Stimulated activated CD4-positive, alpha-beta T cell treated with anti-CD3 and anti-CD28 coated beads, Interleukin-15, amount 100 ng/mL, for 48 hours (primary cell): ENCODE measurements around the gene U2SURP.
"Not testable (repeated sequence)": the region's sequence is repeated elsewhere in the genome, so short reads cannot be mapped to it uniquely, and the experiment has no call there.

Experiments used
- DNase-seq, 2 donors: peaks; one replicate each; pipeline ENCODE4 v3.0.0-alpha.2; 2020; ENCODE audit warnings: low read depth in 2 of 2

The U2SURP gene

GRCh38 chr3:143011705-143012104 lies 10.3 kb downstream of the U2SURP start:
- no peak for DNase-seq

GRCh38 chr3:143014921-143015320 lies 13.6 kb downstream of the U2SURP start:
- no peak for DNase-seq

DNA sequence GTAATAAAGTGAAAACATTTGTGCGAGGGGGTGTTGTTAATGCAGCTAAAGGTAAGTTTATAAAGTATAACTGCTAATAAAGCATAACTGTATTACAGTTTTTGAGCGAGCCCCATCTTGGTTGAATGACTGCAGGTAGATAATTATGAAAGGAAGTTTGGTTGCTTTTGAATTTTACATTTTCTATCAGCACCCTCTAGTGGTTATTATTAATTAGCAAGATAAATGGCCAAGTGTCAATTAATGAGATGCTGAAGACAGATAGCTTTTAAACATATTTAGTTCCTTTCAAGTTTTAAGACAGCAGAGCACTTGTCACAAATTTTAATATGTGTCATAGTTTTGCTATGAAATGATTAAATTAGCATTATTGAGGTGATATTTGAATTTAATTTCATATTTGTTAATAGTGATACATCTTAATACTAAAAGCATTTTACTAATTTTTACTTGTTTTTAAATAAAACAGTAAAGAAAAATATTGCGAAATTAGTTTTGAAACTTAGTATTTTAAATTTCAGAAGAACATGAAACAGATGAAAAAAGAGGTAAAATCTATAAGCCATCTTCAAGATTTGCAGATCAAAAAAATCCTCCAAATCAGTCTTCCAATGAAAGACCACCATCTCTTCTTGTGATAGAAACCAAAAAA lies 15.1 kb downstream of the U2SURP start:
- no peak for DNase-seq

DNA sequence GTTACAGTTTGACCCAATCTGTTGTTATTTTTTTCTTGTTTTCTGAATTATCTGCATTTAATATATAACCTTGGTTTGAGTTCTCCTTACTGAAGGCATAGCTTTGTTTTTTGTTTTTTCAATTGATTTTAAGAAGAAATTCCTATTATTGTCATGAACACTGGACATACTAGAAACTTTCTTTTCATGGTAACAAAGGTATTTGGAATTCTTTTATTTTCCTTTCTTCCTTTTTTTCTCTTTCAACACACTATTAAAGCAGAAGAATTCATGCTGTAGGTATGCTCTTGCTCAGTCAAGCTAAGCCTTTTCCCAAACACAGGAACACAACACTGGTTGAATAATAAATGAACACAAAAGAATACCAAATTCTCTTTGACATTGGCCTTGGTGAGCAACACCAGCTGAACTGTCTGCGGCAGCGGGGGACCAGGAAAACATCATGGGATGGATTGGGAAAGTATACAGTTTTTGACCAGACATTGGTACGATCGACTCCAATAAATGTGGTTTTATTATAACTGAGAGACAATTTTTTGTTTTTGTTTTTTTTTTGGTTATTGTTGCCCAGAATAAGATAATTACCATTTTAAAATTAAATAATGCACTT lies 23.1 kb downstream of the U2SURP start:
- no peak for DNase-seq

DNA sequence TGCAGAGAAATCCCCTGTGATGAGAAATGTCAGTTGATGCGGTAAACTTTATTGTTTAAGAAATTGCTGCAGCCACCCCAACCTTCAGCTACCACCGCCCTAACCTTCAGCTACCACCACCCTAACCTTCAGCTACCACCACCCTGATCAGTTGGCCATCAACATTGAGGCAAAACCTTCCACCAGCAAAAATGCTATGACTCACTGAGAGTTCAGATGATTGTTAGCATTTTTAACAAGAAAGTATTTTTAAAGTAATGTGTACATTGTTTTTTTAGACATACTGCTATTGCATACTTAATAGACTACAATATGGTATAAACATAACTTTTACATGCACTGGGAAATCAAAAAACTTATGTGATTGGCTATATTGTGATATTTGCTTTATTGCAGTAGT lies 30.0 kb downstream of the U2SURP start:
- DNase-seq = no peak

DNA sequence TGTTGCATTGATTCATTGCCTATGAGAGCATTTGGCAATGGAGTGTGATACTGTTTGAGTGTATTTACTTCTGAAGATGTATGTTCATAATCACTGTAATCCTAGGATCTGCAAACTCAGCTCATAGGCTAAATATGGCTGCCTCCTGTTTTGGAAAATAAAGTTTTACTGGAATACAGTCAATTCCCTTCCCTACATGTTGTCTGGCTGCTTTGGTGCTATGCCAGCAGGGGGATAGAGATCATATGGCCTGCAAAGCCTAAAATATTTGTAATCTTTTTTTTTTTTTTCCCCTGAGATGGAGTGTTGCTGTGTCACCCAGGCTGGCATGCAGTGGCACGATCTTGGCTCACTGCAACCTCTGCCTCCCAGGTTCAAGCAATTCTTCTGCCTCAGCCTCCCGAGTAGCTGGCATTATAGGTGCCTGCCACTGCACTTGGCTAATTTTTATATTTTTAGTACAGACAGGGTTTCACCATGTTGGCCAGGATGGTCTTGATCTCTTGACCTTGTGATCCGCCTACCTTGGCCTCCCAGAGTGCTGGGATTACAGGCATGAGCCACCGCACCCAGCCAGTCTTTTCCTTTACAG lies 30.5 kb downstream of the U2SURP start:
- DNase-seq = not testable (repeated sequence)

- no peak for DNase-seq
These were observed 34.3 kb downstream of the U2SURP start for GRCh38 chr3:143035466-143036211.

GRCh38 chr3:143036557-143036956 lies 35.2 kb downstream of the U2SURP start:
- DNase-seq = no peak

DNA sequence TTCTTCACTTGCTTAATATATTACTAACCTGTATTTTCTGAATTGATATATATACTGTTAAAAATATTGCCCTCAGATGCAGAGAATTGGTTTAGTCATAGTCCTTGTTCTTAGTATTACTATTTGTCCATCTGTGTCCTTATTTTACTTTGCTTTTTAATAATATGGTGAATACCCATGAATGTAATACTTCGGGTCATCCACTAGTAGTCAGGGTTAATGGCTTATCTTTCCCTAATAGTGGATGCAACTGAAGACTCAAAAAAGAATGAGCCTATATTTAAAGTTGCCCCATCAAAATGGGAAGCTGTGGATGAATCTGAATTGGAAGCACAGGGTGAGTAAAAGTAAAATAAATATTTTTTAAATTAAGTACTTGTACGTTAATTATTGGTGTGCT lies 36.5 kb downstream of the U2SURP start:
- DNase-seq = no peak

GRCh38 chr3:143040261-143040879 lies 39.0 kb downstream of the U2SURP start:
- DNase-seq = no peak

- DNase-seq = no peak
These were observed 40.5 kb downstream of the U2SURP start for GRCh38 chr3:143041903-143042302.

DNA sequence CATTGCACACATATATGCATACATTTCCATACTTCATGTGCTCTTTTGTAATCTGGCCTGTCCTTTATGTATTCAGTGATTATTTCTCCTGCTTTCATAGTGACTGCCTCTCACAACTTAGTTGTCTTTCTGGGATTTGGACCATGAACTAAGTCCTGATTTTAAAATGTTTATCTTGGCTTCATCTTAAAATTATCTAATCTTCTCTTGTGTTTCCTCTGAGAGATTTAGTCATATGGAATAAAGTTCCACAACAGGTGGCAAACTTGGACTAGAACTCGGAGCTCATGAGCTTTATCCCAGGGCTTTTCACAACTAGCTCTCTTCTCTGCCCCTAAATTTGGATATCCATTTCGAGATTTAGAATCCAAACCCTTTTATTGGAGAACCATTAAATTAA lies 44.3 kb downstream of the U2SURP start:
- DNase-seq = no peak

DNA sequence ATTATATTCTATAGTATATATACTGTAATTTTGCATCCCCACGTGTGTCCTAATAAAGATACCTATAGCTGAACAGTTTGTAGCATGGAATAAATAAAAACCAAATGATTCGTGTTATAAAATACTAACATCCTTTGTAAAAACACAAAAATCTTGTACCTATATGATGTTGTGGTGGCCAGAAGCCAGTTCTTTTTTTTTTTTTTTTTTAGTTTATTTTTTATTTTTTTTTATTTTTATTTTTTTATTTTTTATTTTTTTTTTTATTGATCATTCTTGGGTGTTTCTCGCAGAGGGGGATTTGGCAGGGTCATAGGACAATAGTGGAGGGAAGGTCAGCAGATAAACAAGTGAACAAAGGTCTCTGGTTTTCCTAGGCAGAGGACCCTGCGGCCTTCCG lies 44.7 kb downstream of the U2SURP start:
- not testable (repeated sequence) for DNase-seq

DNA sequence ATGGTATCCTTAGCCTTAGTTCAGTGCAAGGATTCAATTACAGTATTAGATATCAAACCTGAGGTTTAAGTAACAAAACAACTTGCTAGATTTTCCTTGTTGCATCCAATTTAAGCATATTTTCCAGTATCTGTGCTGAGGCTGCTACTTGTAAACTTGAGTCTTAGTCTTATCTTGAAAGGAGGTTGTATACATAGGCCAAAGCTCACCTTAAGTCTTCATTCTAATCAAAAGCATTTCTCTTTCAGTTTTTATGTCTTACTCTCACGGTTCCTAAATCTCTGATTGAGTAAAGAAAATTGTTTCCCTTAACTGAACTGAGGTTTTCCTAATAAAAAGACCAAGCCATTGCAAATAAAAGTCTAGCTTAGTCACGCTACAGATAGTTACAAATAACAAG lies 52.6 kb downstream of the U2SURP start:
- no peak for DNase-seq

GRCh38 chr3:143056372-143056771 lies 55.0 kb downstream of the U2SURP start:
- DNase-seq = no peak

GRCh38 chr3:143060906-143061305 lies 59.5 kb downstream of the U2SURP start:
- no peak for DNase-seq

DNA sequence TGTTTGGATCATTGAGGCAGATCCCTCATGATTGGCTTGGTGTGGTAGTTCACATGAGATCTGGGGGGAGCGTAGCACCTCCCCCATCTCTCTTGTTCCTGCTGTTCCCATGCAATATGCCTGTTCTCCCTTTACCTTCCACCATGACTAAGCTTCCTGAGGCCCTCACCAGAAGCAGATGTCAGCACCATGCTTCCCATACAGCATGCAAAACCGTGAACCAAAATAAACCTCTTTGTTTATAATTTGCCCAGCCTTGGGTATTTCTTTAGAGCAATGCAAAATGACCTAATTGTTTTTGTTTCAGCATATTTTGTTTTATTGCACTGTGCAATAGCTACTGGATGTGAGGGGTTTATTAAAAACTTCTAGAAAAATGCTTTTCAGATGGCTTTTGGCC lies 61.6 kb downstream of the U2SURP start:
- no peak for DNase-seq

GRCh38 chr3:143064777-143065176 lies 63.4 kb downstream of the U2SURP start:
- no peak for DNase-seq

- no peak for DNase-seq
These were observed 64.0 kb downstream of the U2SURP start for GRCh38 chr3:143065364-143065763.

GRCh38 chr3:143066033-143066432 lies 64.7 kb downstream of the U2SURP start:
- DNase-seq = no peak

DNA sequence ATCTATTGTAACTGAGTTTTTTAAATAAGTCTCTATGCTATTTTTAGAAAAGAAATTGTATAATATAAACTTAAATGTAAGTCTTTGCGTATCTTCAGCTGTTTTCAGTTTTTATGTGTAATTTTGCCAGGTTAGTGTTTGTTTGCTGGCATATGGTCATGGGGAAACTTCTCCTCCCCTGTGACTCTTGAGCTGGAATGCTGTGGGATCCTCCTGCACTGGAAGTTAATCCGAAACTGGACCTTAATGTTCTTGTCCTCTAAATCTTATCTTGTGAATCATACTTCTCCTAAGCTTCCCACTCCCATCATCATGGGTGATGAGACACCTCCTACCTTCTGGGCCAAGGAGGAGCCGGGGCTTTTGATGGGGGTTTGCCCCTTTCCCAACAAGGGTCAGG lies 65.8 kb downstream of the U2SURP start:
- DNase-seq = no peak

- no peak for DNase-seq
These were observed 66.7 kb downstream of the U2SURP start for GRCh38 chr3:143068059-143068458.
